Karpas-422 (cell line): Measurements from ENCODE around the gene MOB3B. TPM values are rescaled to one million over a fixed set of nuclear protein-coding genes. Genes with fewer than 3 reads are reported as not detected.
"Not testable (repeated sequence)": the region's sequence is repeated elsewhere in the genome, so short reads cannot be mapped to it uniquely, and the experiment has no call there.

Source experiments
- DNase-seq: peaks from one replicate; pipeline ENCODE4 v3.0.0-alpha.2; 2015
- H2AFZ ChIP-seq: fragments of 200-600 bp; sonication (generic); 2 replicates; pipeline ENCODE4 v1.6.1; 2014; ENCODE audit warnings: antibody characterized with exemption, low read length, mixed read lengths
- H3K27ac ChIP-seq: fragments of 200-600 bp; sonication (generic); 2 replicates; pipeline ENCODE4 v1.5.1; 2014; ENCODE audit warnings: mild to moderate bottlenecking, low read length, moderate library complexity
- H3K27me3 ChIP-seq: fragments of 200-600 bp; sonication (generic); 2 replicates; pipeline ENCODE4 v1.6.1; 2014; ENCODE audit warnings: low read length, mixed read lengths
- H3K36me3 ChIP-seq: fragments of 200-600 bp; sonication (generic); 2 replicates; pipeline ENCODE4 v1.6.1; 2014; ENCODE audit warnings: low read length, mixed read lengths; ENCODE audit not compliant: insufficient read depth
- H3K4me1 ChIP-seq: fragments of 200-600 bp; sonication (generic); 2 replicates; pipeline ENCODE4 v1.6.1; 2014; ENCODE audit warnings: mild to moderate bottlenecking, low read length, mixed read lengths
- H3K4me2 ChIP-seq: fragments of 200-600 bp; sonication (generic); 2 replicates; pipeline ENCODE4 v1.6.1; 2014; ENCODE audit warnings: low read length, low read depth, mild to moderate bottlenecking; ENCODE audit not compliant: poor library complexity, severe bottlenecking
- H3K4me3 ChIP-seq: fragments of 200-600 bp; sonication (generic); 2 replicates; pipeline ENCODE4 v1.5.1; 2014; ENCODE audit warnings: mild to moderate bottlenecking, antibody characterized with exemption, low read length, mixed read lengths
- H3K79me2 ChIP-seq: fragments of 200-600 bp; sonication (generic); 2 replicates; pipeline ENCODE4 v1.6.1; 2014; ENCODE audit warnings: mild to moderate bottlenecking, low read length, mixed read lengths
- H3K9ac ChIP-seq: fragments of 200-600 bp; sonication (generic); 2 replicates; pipeline ENCODE4 v1.6.0; 2014; ENCODE audit warnings: low read length
- H3K9me2 ChIP-seq: fragments of 200-600 bp; sonication (generic), shearing (Covaris generic); replicated peaks from 2 replicates; pipeline ENCODE4 v1.6.0; 2014; ENCODE audit warnings: mild to moderate bottlenecking, low read length, moderate library complexity; ENCODE audit not compliant: insufficient read depth
- H3K9me3 ChIP-seq: fragments of 300-700, 200-600 bp; sonication (generic); 2 replicates; pipeline ENCODE4 v1.6.1; 2014; ENCODE audit warnings: low read length, mixed read lengths
- H4K20me1 ChIP-seq: fragments of 200-600 bp; sonication (generic); 2 replicates; pipeline ENCODE4 v1.6.1; 2014; ENCODE audit warnings: mild to moderate bottlenecking, antibody characterized with exemption, low read length, low read depth; ENCODE audit not compliant: insufficient read depth
- total RNA-seq: library from RNA; depleted of rRNA; stranded (reverse); fragments of >200 nt; shearing (Covaris generic); gene quantifications from 2 replicates; pipeline ENCODE4 v1.2.3, GENCODE V29; 2014; ENCODE audit warnings: low replicate concordance

MOB3B gene
- total RNA-seq, 1 experiment from 2014 or later: 0.45 TPM

DNA sequence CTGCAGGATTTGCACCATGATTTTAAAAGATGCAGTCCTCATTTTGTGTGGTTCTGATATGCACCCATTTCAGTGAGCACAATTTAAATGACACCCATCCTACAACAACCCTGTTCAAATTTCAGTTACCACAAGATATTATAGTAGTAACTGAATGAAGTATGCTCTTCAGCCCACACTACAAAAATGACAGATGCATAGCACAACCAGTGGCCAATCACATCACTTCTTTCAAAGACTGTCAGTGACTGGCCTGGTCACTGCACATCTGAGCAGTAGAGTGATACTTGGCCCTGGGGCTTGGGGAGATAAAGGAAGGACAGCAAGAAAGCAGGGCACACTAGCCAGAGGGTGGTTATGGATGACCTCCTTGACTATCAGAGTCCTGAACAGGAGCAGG, 25.4 kb downstream of the MOB3B start:
- Histone ChIP-seq H4K20me1 (no peaks in the 10 kb centered on the region), H2AFZ (no peak overlapping the region), H3K79me2 (no peaks in the 10 kb centered on the region), H3K9ac (no peak overlapping the region), H3K27ac (no peak overlapping the region), H3K4me3 (no peak overlapping the region), H3K27me3 (no peaks in the 10 kb centered on the region), H3K36me3 (no peaks in the 10 kb centered on the region), H3K9me3 (no peaks in the 10 kb centered on the region), H3K4me2 (no peak overlapping the region), H3K9me2 (no peaks in the 10 kb centered on the region), H3K4me1 (no peaks in the 10 kb centered on the region)
- no peak for DNase-seq

DNA sequence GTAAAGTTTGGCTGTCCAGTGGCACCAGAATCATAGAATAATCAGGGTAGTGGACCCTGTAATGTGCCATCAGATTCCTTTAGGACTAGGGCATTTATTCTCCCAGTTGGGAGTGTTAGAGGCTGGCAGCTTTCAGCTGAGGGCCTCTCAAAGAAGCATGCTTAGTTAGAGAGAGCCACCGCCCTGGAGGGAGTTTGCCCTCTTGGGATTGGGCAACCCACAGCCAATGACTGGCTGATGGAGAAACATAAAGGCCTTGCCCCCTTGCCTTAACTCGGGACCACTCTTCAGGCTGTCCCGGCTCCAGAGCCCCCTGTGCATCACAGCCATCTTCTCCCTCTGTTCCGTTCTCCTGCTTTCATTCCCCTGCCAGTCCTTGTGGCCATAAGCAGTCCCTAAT, 26.0 kb downstream of the MOB3B start:
- Histone ChIP-seq H3K9me3 (no peaks in the 10 kb centered on the region), H3K79me2 (no peaks in the 10 kb centered on the region), H2AFZ (no peak overlapping the region), H3K27ac (no peak overlapping the region), H3K27me3 (no peaks in the 10 kb centered on the region), H3K4me2 (no peak overlapping the region), H3K9ac (no peak overlapping the region), H3K36me3 (no peaks in the 10 kb centered on the region), H4K20me1 (no peaks in the 10 kb centered on the region), H3K4me1 (no peaks in the 10 kb centered on the region), H3K9me2 (no peaks in the 10 kb centered on the region), H3K4me3 (no peak overlapping the region)
- no peak for DNase-seq

DNA sequence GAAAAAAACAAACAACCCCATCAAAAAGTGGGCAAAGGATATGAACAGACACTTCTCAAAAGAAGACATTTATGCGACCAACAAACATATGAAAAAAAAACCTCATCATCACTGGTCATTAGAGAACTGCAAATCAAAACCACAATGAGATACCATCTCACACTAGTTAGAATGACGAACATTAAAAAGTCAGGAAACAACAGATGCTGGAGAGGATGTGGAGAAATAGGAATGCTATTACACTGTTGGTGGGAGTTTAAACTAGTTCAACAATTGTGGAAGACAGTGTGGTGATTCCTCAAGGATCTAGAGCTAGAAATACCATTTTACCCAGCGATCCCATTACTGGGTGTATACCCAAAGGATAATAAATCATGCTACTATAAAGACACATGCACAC, 28.7 kb downstream of the MOB3B start:
- not testable (repeated sequence) for H3K4me1 ChIP-seq, H3K9me2 ChIP-seq, H3K36me3 ChIP-seq, H4K20me1 ChIP-seq, H3K27ac ChIP-seq, H3K4me3 ChIP-seq, H2AFZ ChIP-seq, H3K79me2 ChIP-seq, DNase-seq, H3K9me3 ChIP-seq, H3K27me3 ChIP-seq, H3K4me2 ChIP-seq, H3K9ac ChIP-seq

DNA sequence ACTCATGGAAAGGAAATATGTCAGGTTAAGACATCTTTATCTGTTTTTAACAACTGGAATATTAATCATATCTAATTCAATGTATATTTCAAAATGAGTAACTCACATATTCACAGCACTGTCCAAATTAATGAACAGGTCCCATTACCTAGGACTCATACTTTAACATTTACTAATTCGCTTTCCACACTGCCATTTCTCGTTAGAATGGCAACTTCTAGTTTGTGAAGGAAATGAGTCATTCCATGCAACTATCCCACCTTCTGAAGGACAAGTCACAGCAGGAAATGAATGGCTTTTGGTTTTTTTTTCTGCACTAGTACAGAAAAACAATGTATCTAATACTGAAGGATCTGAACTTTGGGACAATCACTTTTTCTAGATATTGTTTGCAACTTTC, 30.2 kb downstream of the MOB3B start:
- Histone ChIP-seq H3K79me2 (no peaks in the 10 kb centered on the region), H3K27ac (no peak overlapping the region), H3K36me3 (no peaks in the 10 kb centered on the region), H3K4me3 (no peak overlapping the region), H4K20me1 (no peaks in the 10 kb centered on the region), H3K9me3 (no peaks in the 10 kb centered on the region), H2AFZ (no peak overlapping the region), H3K4me1 (no peaks in the 10 kb centered on the region), H3K9me2 (no peaks in the 10 kb centered on the region), H3K4me2 (no peak overlapping the region), H3K27me3 (no peaks in the 10 kb centered on the region), H3K9ac (no peak overlapping the region)
- no peak for DNase-seq

- no peaks in the 10 kb centered on the region for H3K27me3 ChIP-seq
Observed at GRCh38 chr9:27497883-27498417, 31.7 kb downstream of the MOB3B start.

GRCh38 chr9:27496135-27496504, 33.5 kb downstream of the MOB3B start:
- Histone ChIP-seq H3K36me3 (no peaks in the 10 kb centered on the region), H3K9ac (no peak overlapping the region), H3K79me2 (no peaks in the 10 kb centered on the region)

More at GRCh38 chr9:27497883-27498417, 31.7 kb downstream of the MOB3B start:
- no peak overlapping the region for H3K9ac ChIP-seq
- no peaks in the 10 kb centered on the region for H3K9me2 ChIP-seq
- no peaks in the 10 kb centered on the region for H3K9me3 ChIP-seq
- no peaks in the 10 kb centered on the region for H3K79me2 ChIP-seq
- no peak for DNase-seq
- no peaks in the 10 kb centered on the region for H3K36me3 ChIP-seq
- H3K4me3 ChIP-seq: no peak overlapping the region
- no peaks in the 10 kb centered on the region for H3K4me1 ChIP-seq
- H2AFZ ChIP-seq: no peak overlapping the region
- H3K27ac ChIP-seq: no peak overlapping the region
- H3K4me2 ChIP-seq: no peak overlapping the region
- H4K20me1 ChIP-seq: no peaks in the 10 kb centered on the region

DNA sequence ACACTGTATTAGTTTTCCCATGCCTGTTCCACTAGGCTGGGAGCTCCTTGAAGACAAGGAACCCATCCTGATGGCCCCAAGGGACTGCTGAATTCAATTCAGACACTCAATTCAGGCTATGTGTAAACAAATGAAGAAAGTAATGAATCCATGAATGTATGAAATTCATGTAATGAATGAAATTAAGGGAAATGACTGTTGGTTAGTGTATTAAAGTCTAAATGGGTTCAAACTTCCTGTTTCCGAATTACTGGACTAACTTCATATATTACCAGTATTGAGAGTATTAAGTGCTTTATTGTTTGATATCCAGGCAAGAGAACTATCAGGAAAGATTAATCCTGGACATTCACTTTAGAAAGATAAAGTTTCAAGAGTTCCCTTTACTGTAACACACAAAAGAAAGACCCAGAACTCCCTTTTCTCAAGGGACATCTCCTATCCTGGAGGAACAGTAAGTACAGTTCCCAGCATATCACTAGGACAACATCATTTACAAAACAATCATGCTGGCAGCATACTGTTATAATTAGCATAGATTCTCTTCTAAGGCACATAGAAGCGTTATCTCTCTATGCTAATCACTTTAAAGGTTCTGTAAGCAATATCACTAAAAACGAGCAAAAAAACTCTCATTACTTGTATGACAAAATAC, 34.0 kb downstream of the MOB3B start:
- H2AFZ ChIP-seq: no peak overlapping the region
- H3K4me1 ChIP-seq: no peaks in the 10 kb centered on the region
- no peaks in the 10 kb centered on the region for H3K79me2 ChIP-seq
- H3K4me2 ChIP-seq: no peak overlapping the region
- DNase-seq: no peak
- no peaks in the 10 kb centered on the region for H3K36me3 ChIP-seq
- no peaks in the 10 kb centered on the region for H3K9me3 ChIP-seq
- no peak overlapping the region for H3K27ac ChIP-seq
- H3K4me3 ChIP-seq: no peak overlapping the region
- H3K9me2 ChIP-seq: no peaks in the 10 kb centered on the region
- no peak overlapping the region for H3K9ac ChIP-seq
- H3K27me3 ChIP-seq: no peaks in the 10 kb centered on the region
- no peaks in the 10 kb centered on the region for H4K20me1 ChIP-seq

More at GRCh38 chr9:27496135-27496504, 33.5 kb downstream of the MOB3B start:
- Histone ChIP-seq H3K4me2 (no peak overlapping the region), H3K9me3 (no peaks in the 10 kb centered on the region), H3K4me3 (no peak overlapping the region), H3K9me2 (no peaks in the 10 kb centered on the region), H3K4me1 (no peaks in the 10 kb centered on the region), H4K20me1 (no peaks in the 10 kb centered on the region), H3K27ac (no peak overlapping the region), H2AFZ (no peak overlapping the region), H3K27me3 (no peaks in the 10 kb centered on the region)
- DNase-seq: no peak

DNA sequence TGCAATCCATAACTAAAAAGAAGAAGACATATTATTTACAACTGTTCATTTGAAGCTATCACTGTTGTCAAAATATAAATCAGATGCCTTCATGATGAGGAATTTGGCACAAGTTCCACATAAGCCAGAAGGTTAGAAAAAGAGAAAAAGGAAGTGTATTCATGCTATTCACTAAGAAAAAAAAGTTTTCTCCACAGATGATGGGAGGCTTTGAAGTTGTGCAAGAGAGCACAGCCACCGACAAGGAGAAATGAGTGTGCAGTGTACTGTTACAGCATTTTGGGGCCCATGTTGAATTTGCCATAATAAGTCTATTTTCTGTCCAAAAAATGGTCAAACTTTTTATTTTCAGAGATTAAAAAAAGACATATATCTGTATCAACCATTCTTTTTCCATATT, 38.5 kb downstream of the MOB3B start:
- Histone ChIP-seq H3K4me2 (no peak overlapping the region), H3K4me3 (no peak overlapping the region), H3K27ac (no peak overlapping the region), H3K79me2 (no peaks in the 10 kb centered on the region), H3K9me3 (no peaks in the 10 kb centered on the region), H3K4me1 (no peaks in the 10 kb centered on the region), H2AFZ (no peak overlapping the region), H3K9me2 (no peaks in the 10 kb centered on the region), H4K20me1 (no peaks in the 10 kb centered on the region), H3K36me3 (no peaks in the 10 kb centered on the region), H3K27me3 (no peaks in the 10 kb centered on the region), H3K9ac (no peak overlapping the region)
- no peak for DNase-seq
